Aorta (tissue), 5 donors: ENCODE results near the gene COQ5. TPM values are rescaled to one million over a fixed set of nuclear protein-coding genes. Genes with fewer than 3 reads are reported as not detected.

ENCODE experiments used
- ATAC-seq: fragments of 200-7000 bp; cut with Tn5 transposase; one replicate; pipeline ENCODE4 v1.9.1; 2022; ENCODE audit warnings: moderate library complexity; ENCODE audit not compliant: low FRiP score
- DNase-seq, 2 donors: peaks; one replicate each; pipeline ENCODE4 v3.0.0-alpha.2; 2020
- H3K27ac ChIP-seq, 2 donors: one replicate each; pipeline ENCODE4 v1.5.1; 2013; ENCODE audit warnings: low read length in 2 of 2, mild to moderate bottlenecking in 2 of 2, moderate library complexity in 2 of 2, control low read depth in 1 of 2, inconsistent platforms in 1 of 2, low read depth in 1 of 2
- H3K27me3 ChIP-seq, 2 donors: one replicate each; pipeline ENCODE4 v1.6.1; 2013; ENCODE audit warnings: control low read depth in 1 of 2, low read length in 1 of 2, mild to moderate bottlenecking in 1 of 2, moderate library complexity in 1 of 2; ENCODE audit not compliant: insufficient read depth in 2 of 2, control insufficient read depth in 1 of 2
- H3K36me3 ChIP-seq, 2 donors: one replicate each; pipeline ENCODE4 v1.6.1; 2013; ENCODE audit warnings: control low read depth in 1 of 2, low read length in 1 of 2, mild to moderate bottlenecking in 1 of 2; ENCODE audit not compliant: insufficient read depth in 2 of 2, control insufficient read depth in 1 of 2
- H3K4me1 ChIP-seq, 2 donors: one replicate each; pipeline ENCODE4 v1.6.1; 2013; ENCODE audit warnings: low read length in 2 of 2, control low read depth in 1 of 2, mild to moderate bottlenecking in 1 of 2, moderate library complexity in 1 of 2; ENCODE audit not compliant: insufficient read depth in 2 of 2, control insufficient read depth in 1 of 2
- H3K4me3 ChIP-seq, 2 donors: one replicate each; pipeline ENCODE4 v1.5.1; 2013; ENCODE audit warnings: low read length in 2 of 2, control low read depth in 1 of 2, mild to moderate bottlenecking in 1 of 2
- H3K9me3 ChIP-seq: one replicate; pipeline ENCODE4 v1.6.1; 2013; ENCODE audit warnings: mild to moderate bottlenecking, low read length; ENCODE audit not compliant: control insufficient read depth
- WGBS, 2 donors: extraction: QIAGEN DNeasy Blood & Tissue Kit; methylation state at CpG; one replicate each; pipeline ENCODE4 v1.1.7; 2013; 5-methylcytosine and 5-hydroxymethylcytosine counted together
- intact Hi-C, 2 donors: fragments of 100-400 bp; cut with DNase I; formaldehyde crosslinking; loops; one replicate each; pipeline versions ENCODE4 v1.14.2 to v1.15.0; 2022
- polyA plus RNA-seq, 2 donors: library from polyadenylated mRNA; stranded (reverse); fragments of 200-250 nt; gene quantifications; one replicate each; pipeline ENCODE4 v1.2.3, GENCODE V29; 2013
- total RNA-seq, 2 donors: library from RNA; stranded (reverse); fragmentation: NEBNext Ultra II Directional; extraction: Animal tissue kit (Norgen Biotek cat#: 25700); gene quantifications; one replicate each; pipeline ENCODE4 v1.2.1, GENCODE V29; 2021
- donor health status: healthy with polysubstance abuse.
- donor health status: Bipolar disorder and iron deficiency.
- donor health status: DM: no; HTN: no; CAD: no.
- donor health status: DM: no; HTN: no; CAD: no.
- donor health status: DM: yes; HTN: yes; CAD: no.

The COQ5 gene
- total and polyA plus RNA-seq, 4 donors, result 12.0 to 26.0 (median 21.6) TPM

GRCh38 chr12:120546050-120546386 is 17.1 kb upstream of the COQ5 start:
- 71 to 75% methylated on average over 3 of the region's 3 CpGs for WGBS, 2 donors
- ATAC-seq, result no peak
- intact Hi-C loops, result no loop called here
- Histone ChIP-seq H3K9me3 (no peaks in the 10 kb centered on the region), H3K36me3 (peaks cover 0 to 3% of the 10 kb centered on the region in 2 donors), H3K27ac (no peak overlapping the region), H3K4me1 (peaks cover 0 to 2% of the 10 kb centered on the region in 2 donors), H3K4me3 (no peak overlapping the region), H3K27me3 (no peaks in the 10 kb centered on the region)
- DNase-seq, result no peak

DNA sequence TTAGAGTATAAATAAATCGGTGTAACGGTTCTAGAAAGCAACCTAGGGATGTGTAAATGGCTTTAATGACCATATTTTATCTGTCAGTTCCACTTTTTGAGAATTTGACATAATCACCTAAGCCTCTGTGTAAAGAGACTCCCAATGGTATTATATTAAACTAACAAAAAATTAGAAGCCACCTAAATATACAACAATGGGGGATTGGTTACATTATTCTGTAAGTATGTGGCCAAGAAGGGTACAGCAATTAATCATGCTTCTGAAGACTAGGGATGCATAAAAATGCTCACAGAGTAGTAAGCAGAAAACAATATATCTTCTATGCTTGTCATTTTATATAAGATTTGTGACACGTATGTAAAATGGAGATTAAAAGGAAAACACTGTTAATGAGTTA is 15.7 kb upstream of the COQ5 start:
- no peak overlapping the region for H3K27ac ChIP-seq
- intact Hi-C loops, result no loop called here
- DNase-seq, result no peak

GRCh38 chr12:120542166-120542565 is 13.2 kb upstream of the COQ5 start:
- intact Hi-C loops, result no loop called here
- H3K27ac ChIP-seq, result no peak overlapping the region
- peaks cover 0 to 3% of the 10 kb centered on the region in 2 donors for H3K36me3 ChIP-seq
- peaks cover 8 to 18% of the 10 kb centered on the region in 2 donors for H3K4me1 ChIP-seq
- H3K27me3 ChIP-seq, result no peaks in the 10 kb centered on the region
- DNase-seq (no peak), ATAC-seq (no peak)
- no peaks in the 10 kb centered on the region for H3K9me3 ChIP-seq
- 97 to 99% methylated on average over 5 of the region's 5 CpGs for WGBS, 2 donors
- H3K4me3 ChIP-seq, result no peak overlapping the region

More for the DNA sequence above, 15.7 kb upstream of the COQ5 start:
- ATAC-seq, result no peak
- Histone ChIP-seq H3K27me3 (no peaks in the 10 kb centered on the region), H3K4me3 (no peak overlapping the region), H3K36me3 (peaks cover 0 to 3% of the 10 kb centered on the region in 2 donors), H3K9me3 (no peaks in the 10 kb centered on the region), H3K4me1 (peaks cover 0 to 2% of the 10 kb centered on the region in 2 donors)
- 82 to 84% methylated on average over 3 of the region's 3 CpGs for WGBS, 2 donors

DNA sequence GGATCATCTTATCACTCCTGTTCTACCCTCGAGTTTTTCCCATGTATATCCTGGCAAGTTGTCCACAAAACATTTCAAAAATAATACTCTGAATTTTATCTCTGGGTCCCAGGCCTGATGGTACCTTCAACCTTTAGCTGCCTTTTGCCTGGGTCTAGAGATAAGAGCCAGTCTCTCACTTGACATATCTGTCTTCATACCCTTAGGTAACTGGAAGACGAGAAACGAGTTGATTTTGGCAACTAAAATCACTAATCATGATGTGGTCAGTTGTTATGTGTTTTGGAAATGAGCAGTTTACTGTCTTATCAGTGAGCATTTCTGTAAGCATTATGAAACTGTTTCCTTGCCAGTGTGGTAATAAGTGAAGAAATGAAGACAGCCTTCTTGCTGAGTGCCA is 11.5 kb upstream of the COQ5 start:
- Histone ChIP-seq H3K4me3 (no peak overlapping the region), H3K27me3 (no peaks in the 10 kb centered on the region), H3K9me3 (no peaks in the 10 kb centered on the region), H3K36me3 (no peaks in the 10 kb centered on the region), H3K4me1 (peaks cover 12 to 21% of the 10 kb centered on the region in 2 donors), H3K27ac (peak overlapping the region; percentile 33 to 57)
- intact Hi-C loops, result no loop called here
- ATAC-seq (peak; percentile 62), DNase-seq (no peak)
- WGBS, 2 donors, result 1% methylated on average over 3 of the region's 3 CpGs

- Histone ChIP-seq H3K27me3 (no peaks in the 10 kb centered on the region), H3K27ac (peak overlapping the region; percentile 57 to 59), H3K36me3 (no peaks in the 10 kb centered on the region), H3K9me3 (no peaks in the 10 kb centered on the region), H3K4me3 (no peak overlapping the region), H3K4me1 (peaks cover 12 to 21% of the 10 kb centered on the region in 2 donors)
- ATAC-seq (no peak), DNase-seq (no peak)
- intact Hi-C loops, result loop anchor here (5.0 kb wide), 1 partner anchor 42 kb away; the partner anchor contains the start of gene DYNLL1 (in 2 of the 2)
- WGBS, 2 donors, result 61 to 70% methylated on average over 1 of the region's 1 CpG
These were observed 10.3 kb upstream of the COQ5 start for GRCh38 chr12:120539303-120539702.

GRCh38 chr12:120538281-120539156 is 9.6 kb upstream of the COQ5 start:
- peak; percentile 77 for ATAC-seq
- no peaks in the 10 kb centered on the region for H3K36me3 ChIP-seq
- WGBS, 2 donors, result 5 to 7% methylated on average over 6 of the region's 6 CpGs
- intact Hi-C loops, result loop anchor here (5.0 kb wide), 1 partner anchor 41 kb away; the partner anchor contains the start of gene DYNLL1 (in 2 of the 2)
- H3K27ac ChIP-seq, result peak overlapping the region; percentile 54 to 57
- H3K4me1 ChIP-seq, result peaks cover 12 to 21% of the 10 kb centered on the region in 2 donors
- no peaks in the 10 kb centered on the region for H3K9me3 ChIP-seq
- peak; percentile 80 for DNase-seq
- H3K27me3 ChIP-seq, result no peaks in the 10 kb centered on the region
- H3K4me3 ChIP-seq, result peak overlapping the region in 1 of 2 donors; percentile 61

DNA sequence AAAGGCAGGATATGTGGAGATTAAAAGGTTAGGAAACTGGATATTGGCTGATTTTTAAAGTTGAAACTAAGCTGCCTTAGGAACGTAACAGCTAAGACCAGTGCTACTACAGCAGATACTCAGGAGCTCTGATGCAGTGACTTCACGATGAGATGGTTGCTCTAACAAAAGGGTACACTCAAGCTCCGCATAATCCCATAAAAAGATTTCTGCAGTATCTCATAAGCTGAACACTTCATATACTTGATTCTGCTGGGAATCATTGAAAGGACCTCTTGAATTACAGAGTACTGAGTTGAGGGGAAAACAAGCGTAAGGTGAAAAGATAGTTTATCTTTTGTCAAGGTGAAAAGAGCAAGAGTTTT is 8.9 kb upstream of the COQ5 start:
- Histone ChIP-seq H3K36me3 (no peaks in the 10 kb centered on the region), H3K9me3 (no peaks in the 10 kb centered on the region), H3K4me3 (peak overlapping the region in 1 of 2 donors; percentile 61), H3K4me1 (peaks cover 12 to 21% of the 10 kb centered on the region in 2 donors), H3K27ac (no peak overlapping the region), H3K27me3 (no peaks in the 10 kb centered on the region)
- intact Hi-C loops, result loop anchor here (5.0 kb wide), 1 partner anchor 41 kb away; the partner anchor contains the start of gene DYNLL1 (in 2 of the 2)
- no peak for DNase-seq
- no peak for ATAC-seq
- WGBS, 2 donors, result 34 to 38% methylated on average over 4 of the region's 4 CpGs

- ATAC-seq, result no peak
- Histone ChIP-seq H3K4me1 (peaks cover 10 to 21% of the 10 kb centered on the region in 2 donors), H3K36me3 (no peaks in the 10 kb centered on the region), H3K9me3 (no peaks in the 10 kb centered on the region), H3K4me3 (peak overlapping the region; percentile 54 to 93), H3K27ac (peak overlapping the region; percentile 28 to 57), H3K27me3 (no peaks in the 10 kb centered on the region)
- intact Hi-C loops, result loop anchor here (5.0 kb wide), 1 partner anchor 39 kb away; the partner anchor contains the start of gene DYNLL1 (in 2 of the 2)
- WGBS, 2 donors, result 45 to 46% methylated on average over 13 of the region's 13 CpGs
- no peak for DNase-seq
These were observed 7.3 kb upstream of the COQ5 start for GRCh38 chr12:120536064-120536791.
